Measurements from ENCODE around the gene PRRX1.

The PRRX1 gene

GRCh38 chr1:170692866-170693575 lies 29.1 kb downstream of the PRRX1 start (continued):
- TF ChIP-seq, protein P1, sequence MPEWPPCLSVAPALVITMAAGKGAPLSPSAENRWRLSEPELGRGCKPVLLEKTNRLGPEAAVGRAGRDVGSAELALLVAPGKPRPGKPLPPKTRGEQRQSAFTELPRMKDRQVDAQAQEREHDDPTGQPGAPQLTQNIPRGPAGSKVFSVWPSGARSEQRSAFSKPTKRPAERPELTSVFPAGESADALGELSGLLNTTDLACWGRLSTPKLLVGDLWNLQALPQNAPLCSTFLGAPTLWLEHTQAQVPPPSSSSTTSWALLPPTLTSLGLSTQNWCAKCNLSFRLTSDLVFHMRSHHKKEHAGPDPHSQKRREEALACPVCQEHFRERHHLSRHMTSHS (tag by site-specific recombination; IDR thresholded peaks at IDR 0.05), result no peak
- TF ChIP-seq ZBTB48 (tag by site-specific recombination; IDR thresholded peaks at IDR 0.05) (0 out of 2 replicates have a peak, but pooled peaks have one; percentile 26), ZBTB17 (tag by site-specific recombination; IDR thresholded peaks at IDR 0.05) (0 out of 2 replicates have a peak, but pooled peaks have one; percentile 21), ZBTB1 (tag by site-specific recombination; IDR thresholded peaks at IDR 0.05) (no peak)
- TF ChIP-seq, protein P2, sequence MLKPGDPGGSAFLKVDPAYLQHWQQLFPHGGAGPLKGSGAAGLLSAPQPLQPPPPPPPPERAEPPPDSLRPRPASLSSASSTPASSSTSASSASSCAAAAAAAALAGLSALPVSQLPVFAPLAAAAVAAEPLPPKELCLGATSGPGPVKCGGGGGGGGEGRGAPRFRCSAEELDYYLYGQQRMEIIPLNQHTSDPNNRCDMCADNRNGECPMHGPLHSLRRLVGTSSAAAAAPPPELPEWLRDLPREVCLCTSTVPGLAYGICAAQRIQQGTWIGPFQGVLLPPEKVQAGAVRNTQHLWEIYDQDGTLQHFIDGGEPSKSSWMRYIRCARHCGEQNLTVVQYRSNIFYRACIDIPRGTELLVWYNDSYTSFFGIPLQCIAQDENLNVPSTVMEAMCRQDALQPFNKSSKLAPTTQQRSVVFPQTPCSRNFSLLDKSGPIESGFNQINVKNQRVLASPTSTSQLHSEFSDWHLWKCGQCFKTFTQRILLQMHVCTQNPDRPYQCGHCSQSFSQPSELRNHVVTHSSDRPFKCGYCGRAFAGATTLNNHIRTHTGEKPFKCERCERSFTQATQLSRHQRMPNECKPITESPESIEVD (tag by site-specific recombination; IDR thresholded peaks at IDR 0.05), result peak; percentile 32; the same call in 1 of the 2 replicates

DNA sequence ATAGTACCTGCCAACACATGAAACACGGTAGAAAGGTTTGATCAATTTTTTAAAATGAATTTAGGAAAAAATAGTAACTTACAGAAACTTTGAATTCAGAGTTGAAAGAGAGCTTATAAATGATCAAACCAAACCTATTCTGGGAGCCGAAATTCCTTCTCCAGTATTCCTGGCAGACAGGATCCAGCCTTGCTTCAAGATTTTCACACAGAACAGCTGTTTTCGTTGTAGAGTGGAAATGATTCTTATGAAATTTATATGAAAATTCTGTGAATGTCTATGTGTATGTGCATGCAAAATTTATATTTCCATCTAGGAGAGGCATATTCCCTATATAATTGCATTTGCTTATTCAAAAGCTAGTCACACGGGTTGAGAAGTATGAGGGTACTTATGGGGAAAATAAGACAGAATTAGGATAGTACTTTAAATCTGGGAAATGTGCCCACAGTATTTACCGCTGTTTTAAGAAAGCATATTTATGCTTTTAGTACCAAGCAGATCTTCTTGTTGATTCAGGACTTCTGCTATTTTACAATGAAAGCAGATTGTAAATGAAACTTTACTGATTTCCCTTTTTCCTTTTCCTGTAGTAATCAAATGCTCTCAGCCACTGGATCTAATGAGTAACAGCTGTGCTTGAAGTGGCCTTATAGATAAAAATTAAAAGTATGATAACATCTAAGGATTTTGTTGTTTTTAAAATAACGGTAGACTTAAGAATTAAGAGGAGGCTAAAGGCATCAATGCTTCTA lies 30.4 kb downstream of the PRRX1 start:
- H3K36me3 ChIP-seq (ENCODE audit: control insufficient read depth in 2 of 2, insufficient read depth in 1 of 2, low read length in 2 of 2), result no peaks in the 10 kb centered on the region
- H3K4me1 ChIP-seq (ENCODE audit: control insufficient read depth, insufficient read depth, low read length), result peaks cover 3% of the 10 kb centered on the region; the same call in 1 of the 2 replicates
- H3K9me3 ChIP-seq (ENCODE audit: control insufficient read depth, insufficient read depth, low read depth, low read length), result no peaks in the 10 kb centered on the region
- CTCF ChIA-PET, result interaction anchor here (0.6 kb wide), 1 partner anchor 131 kb away, joined by 3 read pairs; no protein-coding TSS in a partner anchor
- TF ChIP-seq, protein P3, sequence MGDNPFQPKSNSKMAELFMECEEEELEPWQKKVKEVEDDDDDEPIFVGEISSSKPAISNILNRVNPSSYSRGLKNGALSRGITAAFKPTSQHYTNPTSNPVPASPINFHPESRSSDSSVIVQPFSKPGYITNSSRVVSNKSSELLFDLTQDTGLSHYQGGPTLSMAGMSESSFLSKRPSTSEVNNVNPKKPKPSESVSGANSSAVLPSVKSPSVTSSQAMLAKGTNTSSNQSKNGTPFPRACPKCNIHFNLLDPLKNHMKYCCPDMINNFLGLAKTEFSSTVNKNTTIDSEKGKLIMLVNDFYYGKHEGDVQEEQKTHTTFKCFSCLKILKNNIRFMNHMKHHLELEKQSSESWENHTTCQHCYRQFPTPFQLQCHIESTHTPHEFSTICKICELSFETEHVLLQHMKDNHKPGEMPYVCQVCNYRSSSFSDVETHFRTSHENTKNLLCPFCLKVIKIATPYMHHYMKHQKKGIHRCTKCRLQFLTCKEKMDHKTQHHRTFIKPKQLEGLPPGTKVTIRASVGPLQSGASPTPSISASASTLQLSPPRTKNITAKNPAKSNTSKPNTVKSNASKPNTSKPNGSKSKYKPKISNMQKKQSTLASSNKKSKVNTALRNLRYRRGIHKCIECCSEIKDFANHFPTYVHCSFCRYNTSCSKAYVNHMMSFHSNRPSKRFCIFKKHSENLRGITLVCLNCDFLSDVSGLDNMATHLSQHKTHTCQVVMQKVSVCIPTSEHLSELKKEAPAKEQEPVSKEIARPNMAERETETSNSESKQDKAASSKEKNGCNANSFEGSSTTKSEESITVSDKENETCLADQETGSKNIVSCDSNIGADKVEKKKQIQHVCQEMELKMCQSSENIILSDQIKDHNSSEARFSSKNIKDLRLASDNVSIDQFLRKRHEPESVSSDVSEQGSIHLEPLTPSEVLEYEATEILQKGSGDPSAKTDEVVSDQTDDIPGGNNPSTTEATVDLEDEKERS (tag by site-specific recombination; IDR thresholded peaks at IDR 0.05), result no peak
- TF ChIP-seq ZNF324 (tag by site-specific recombination; IDR thresholded peaks at IDR 0.05) (no peak), SP2 (tag by site-specific recombination; IDR thresholded peaks at IDR 0.05) (no peak), ZNF274 (IDR thresholded peaks at IDR 0.05; ENCODE audit: low read length) (no peak), ZNF274 (tag by site-specific recombination; IDR thresholded peaks at IDR 0.05; ENCODE audit: borderline replicate concordance) (no peak)
- POLR2A ChIA-PET, result no interaction called here
- H3K4me3 ChIP-seq (ENCODE audit: low read depth, low read length), result no peak overlapping the region
- no peak overlapping the region for H3K27ac ChIP-seq (ENCODE audit: extremely low read depth, low read depth, low read length)

DNA sequence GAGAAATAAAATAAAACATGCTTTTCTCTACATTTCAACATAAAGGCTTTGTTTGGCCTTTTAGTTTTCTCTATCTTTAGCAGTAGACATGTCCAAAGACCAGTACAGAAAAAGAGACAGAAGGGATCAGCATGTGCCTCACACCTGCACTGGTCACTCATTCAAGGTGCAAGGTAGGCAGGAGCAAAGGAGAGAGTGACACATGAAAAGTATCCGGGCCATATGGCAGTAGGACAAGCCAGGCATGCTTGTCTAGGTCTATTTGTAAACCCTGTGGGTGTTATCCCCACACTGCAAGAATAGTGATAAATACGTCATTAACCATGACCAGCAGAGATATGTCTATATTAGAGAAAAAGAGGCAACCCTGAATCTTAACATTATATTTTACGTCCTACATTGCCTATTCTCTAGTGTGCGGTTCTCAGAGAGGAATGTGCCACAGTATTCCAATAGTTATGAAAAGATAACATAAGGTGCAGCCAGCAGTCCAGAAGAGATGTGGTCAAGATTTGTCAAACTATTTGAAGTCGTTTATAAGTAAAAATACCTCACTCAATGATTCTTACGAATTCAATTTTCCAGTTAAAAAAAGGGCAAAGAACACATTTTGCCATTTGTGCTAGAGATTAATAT lies 32.1 kb downstream of the PRRX1 start:
- Histone ChIP-seq H3K4me1 (ENCODE audit: control insufficient read depth, insufficient read depth, low read length) (peaks cover 3% of the 10 kb centered on the region; the same call in 1 of the 2 replicates), H3K9me3 (ENCODE audit: control insufficient read depth, insufficient read depth, low read depth, low read length) (no peaks in the 10 kb centered on the region), H3K4me3 (ENCODE audit: low read depth, low read length) (no peak overlapping the region), H3K27ac (ENCODE audit: extremely low read depth, low read depth, low read length) (no peak overlapping the region), H3K36me3 (ENCODE audit: control insufficient read depth in 2 of 2, insufficient read depth in 1 of 2, low read length in 2 of 2) (no peaks in the 10 kb centered on the region)
- CTCF ChIA-PET, result no interaction called here
- POLR2A ChIA-PET, result no interaction called here
- TF ChIP-seq, protein P4, sequence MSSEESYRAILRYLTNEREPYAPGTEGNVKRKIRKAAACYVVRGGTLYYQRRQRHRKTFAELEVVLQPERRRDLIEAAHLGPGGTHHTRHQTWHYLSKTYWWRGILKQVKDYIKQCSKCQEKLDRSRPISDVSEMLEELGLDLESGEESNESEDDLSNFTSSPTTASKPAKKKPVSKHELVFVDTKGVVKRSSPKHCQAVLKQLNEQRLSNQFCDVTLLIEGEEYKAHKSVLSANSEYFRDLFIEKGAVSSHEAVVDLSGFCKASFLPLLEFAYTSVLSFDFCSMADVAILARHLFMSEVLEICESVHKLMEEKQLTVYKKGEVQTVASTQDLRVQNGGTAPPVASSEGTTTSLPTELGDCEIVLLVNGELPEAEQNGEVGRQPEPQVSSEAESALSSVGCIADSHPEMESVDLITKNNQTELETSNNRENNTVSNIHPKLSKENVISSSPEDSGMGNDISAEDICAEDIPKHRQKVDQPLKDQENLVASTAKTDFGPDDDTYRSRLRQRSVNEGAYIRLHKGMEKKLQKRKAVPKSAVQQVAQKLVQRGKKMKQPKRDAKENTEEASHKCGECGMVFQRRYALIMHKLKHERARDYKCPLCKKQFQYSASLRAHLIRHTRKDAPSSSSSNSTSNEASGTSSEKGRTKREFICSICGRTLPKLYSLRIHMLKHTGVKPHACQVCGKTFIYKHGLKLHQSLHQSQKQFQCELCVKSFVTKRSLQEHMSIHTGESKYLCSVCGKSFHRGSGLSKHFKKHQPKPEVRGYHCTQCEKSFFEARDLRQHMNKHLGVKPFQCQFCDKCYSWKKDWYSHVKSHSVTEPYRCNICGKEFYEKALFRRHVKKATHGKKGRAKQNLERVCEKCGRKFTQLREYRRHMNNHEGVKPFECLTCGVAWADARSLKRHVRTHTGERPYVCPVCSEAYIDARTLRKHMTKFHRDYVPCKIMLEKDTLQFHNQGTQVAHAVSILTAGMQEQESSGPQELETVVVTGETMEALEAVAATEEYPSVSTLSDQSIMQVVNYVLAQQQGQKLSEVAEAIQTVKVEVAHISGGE (tag by site-specific recombination; conservative IDR thresholded peaks at IDR 0.05; ENCODE audit: low read depth), result no peak
- TF ChIP-seq GLI4 (tag by site-specific recombination; IDR thresholded peaks at IDR 0.05) (no peak), ZFP3 (tag by site-specific recombination; IDR thresholded peaks at IDR 0.05; ENCODE audit: low read depth) (no peak), ZNF624 (tag by site-specific recombination; IDR thresholded peaks at IDR 0.05) (no peak), ZNF133 (tag by site-specific recombination; IDR thresholded peaks at IDR 0.05) (no peak), REPIN1 (tag by site-specific recombination; IDR thresholded peaks at IDR 0.05; ENCODE audit: low read depth) (no peak), ZFP37 (tag by site-specific recombination; IDR thresholded peaks at IDR 0.05) (no peak)
- TF ChIP-seq, protein P5, sequence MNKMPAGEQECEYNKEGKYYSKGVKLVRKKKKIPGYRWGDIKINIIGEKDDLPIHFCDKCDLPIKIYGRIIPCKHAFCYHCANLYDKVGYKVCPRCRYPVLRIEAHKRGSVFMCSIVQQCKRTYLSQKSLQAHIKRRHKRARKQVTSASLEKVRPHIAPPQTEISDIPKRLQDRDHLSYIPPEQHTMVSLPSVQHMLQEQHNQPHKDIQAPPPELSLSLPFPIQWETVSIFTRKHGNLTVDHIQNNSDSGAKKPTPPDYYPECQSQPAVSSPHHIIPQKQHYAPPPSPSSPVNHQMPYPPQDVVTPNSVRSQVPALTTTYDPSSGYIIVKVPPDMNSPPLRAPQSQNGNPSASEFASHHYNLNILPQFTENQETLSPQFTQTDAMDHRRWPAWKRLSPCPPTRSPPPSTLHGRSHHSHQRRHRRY (tag by site-specific recombination; IDR thresholded peaks at IDR 0.05), result no peak
